Fibroblast of upper back skin (primary cell): Measurements from ENCODE around the gene ATP4B.
"Not testable (repeated sequence)": the region's sequence is repeated elsewhere in the genome, so short reads cannot be mapped to it uniquely, and the experiment has no call there.

ENCODE experiments used
- DNase-seq: peaks from one replicate; pipeline ENCODE4 v3.0.0-alpha.2; 2013

ATP4B gene

DNA sequence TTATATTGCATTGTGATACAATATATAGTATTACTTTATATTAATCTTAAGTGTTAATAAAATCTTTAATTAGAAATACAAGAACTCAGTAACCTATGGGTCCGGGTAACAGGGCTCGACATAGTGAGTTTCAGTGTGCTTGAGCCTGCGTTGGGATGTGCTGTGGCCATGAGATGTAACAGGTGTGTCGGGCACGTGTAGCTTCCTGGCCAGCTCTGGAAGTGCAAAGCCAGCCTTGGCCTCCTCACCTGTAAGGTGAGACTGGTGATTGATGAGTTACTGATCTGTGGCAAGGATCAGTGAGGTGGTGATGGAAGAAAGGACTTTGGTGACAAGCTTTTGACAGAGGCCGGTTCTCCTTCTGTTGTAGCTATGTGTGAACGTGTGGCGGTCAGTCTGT is 19.2 kb downstream of the ATP4B start:
- DNase-seq, result no peak

DNA sequence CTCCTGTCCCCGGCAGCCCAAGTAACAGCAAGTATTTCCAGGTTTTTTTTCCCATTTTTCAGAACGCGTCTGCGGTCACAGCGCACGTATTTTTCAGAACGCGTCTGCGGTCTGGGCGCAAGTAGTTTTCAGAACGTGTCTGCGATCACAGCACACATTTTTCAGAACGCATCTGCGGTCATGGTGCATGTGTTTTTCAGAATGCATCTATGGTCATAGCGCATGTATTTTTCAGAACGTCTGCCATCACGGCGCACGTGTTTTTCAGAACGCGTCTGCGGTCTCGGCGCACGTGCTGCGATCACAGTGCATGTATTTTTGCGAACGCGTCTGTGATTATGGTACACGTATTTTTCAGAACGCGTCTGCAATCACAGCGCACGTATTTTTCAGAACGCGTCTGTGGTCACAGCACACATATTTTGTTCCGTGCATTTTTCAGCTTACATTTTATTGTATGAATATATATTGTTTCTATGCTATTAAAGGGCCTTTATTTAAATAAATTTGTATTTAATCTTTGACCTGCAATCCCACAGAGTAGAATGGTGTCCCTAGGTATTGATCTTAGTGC is 19.7 kb downstream of the ATP4B start:
- DNase-seq, result no peak

DNA sequence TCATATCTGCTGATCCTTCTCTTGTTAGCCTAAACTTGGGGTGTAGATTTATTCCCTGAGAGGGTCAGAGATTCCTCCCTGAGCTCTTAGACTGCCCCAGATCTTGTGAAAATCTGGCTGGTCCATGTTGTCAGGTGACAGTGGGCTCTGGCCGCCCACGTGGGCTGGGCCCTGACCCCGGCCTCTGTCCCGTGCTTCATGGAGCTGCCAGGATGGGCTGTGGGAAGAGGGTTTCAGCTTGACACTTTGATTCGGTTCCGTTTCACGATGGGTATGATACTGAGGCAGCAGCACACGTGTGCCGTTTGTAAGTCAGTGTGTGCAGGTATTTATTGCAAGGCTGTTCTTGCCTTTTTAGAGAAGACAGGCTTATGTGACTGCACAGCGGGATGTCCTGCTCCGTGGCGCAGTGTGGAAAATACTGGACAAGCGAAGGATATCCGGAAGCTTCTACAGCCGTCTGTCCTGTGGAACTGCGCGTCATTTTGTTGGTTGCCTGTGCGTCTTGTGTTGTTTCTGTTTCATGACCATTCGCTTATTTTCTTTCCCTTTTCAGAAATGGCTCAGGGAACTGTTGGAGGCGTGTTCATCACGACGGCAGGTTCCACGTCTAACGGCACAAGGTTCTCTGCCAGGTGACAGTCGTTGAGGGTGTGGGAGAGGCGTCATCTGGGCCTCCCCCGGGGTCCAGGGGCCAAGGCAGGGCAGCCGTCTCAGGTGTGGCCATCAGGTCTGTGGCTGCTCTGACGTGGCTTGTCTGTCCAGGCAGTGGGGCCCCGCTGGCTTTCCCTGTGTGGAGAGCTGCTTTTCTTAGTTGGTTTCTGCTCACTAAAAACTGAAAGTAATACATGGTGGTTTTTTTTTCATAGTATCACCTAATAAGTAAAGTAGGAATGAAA is 20.5 kb downstream of the ATP4B start:
- DNase-seq, result no peak

DNA sequence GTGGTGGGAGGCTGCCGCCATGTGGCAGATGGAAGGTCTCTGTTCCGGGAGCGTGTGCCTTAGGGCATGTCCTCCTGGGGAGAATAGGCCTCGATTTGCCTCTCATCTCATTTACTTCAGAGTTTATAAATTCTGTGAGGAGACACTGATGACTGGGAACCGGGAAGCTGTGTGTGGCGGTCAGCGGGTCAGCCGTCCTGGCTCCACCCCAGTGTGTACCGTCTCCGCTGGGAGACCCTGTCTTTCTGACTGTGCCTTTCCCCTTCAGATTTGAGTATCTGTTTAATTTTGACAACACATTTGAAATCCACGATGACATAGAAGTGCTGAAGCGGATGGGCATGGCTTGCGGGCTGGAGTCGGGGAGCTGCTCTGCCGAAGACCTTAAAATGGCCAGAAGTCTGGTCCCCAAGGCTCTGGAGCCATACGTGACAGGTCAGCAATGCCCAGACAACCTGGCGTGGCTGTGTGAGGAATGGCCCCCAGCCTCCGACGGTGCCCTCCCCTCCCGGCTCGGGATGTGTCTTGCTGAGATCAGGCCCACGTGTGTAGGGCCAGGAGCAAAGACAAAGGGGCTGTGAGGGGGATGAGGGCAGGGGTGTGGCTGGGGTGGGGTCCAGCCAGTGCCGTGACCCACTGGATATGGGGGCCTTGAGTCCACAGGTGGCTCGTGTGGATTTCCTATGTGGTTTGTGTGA is 21.6 kb downstream of the ATP4B start:
- DNase-seq, result no peak

DNA sequence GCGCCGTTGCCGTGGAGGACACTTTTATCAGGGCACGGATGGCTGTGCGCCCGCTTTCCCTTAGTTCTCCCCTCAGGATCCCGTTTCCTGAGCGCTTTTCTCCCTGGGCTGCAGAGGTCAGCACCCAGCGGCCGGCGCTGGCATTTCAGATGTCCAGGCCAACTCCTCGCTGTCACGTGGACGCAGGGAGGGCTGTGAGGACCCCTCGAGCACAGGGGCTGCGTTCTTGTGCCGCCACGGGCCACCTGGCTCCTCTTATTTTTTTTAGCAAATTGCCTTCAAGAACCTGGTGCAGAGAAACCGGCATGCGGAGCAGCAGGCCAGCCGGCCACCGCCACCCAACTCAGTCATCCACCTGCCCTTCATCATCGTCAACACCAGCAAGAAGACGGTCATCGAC is 22.3 kb downstream of the ATP4B start:
- DNase-seq, result no peak

DNA sequence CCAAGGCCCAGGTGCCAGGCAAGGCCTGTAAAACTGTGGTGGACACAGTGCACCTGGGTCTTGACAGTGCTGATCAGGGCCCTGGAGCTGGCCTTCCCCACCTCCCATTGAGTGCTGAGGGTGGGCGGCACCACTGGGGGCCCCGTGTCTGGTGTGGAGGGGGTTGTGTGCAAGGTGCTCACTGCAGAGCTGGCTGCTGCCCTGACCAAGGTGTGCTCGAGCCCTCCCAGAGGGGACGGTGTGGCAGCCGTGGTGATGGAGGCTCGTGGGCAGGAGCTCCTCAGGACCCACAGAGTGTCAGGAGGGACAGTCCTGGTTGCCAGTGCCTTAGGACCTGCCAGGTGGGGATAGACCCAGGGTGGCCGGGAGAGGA is 23.0 kb downstream of the ATP4B start:
- DNase-seq, result no peak

- no peak for DNase-seq
Observed at GRCh38 chr13:113634279-113635047, 23.5 kb downstream of the ATP4B start.

DNA sequence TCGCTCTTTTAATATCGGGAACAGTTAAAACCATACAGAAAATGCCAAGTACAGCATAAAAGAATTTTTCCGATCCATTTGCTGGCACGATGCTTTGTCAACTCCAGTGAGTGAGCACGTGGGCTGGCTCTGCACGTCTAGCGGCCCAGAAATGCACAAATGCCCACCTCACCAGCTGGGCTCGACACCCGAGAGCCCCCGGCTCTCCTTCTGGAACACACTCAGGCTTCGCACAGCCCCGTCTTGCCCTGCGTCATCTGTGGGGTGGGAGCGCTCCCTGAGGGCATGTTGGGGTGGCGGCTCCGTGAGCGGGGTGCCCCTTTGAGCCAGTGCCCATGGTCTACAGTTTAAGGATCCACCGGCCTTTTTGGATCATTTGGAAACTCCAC is 24.5 kb downstream of the ATP4B start:
- no peak for DNase-seq

- DNase-seq, result no peak
Observed at GRCh38 chr13:113632706-113633484, 25.1 kb downstream of the ATP4B start.

- no peak for DNase-seq
Observed at GRCh38 chr13:113631341-113632095, 26.5 kb downstream of the ATP4B start.

GRCh38 chr13:113630804-113631203 is 27.2 kb downstream of the ATP4B start:
- no peak for DNase-seq

DNA sequence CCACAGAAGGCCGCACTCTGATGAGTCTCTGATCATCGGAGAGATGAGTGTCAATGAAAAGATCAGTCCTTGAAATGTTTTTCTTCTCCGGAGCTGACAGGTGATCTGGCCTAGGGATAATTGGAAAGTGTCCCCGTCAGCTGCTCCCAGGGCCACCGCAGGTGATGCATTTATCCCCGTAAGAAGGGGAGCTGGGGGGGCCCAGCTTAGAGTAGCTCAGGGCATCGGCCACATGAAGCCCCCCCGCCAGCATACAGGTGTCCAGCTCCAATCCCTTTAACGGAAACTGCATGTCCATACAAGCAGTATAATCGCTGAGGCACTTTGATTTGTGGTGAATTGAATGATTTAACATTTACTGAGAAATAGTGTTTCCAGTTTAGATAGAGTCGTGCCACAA is 27.7 kb downstream of the ATP4B start:
- no peak for DNase-seq

- DNase-seq, result no peak
Observed at GRCh38 chr13:113629866-113630265, 28.1 kb downstream of the ATP4B start.

- DNase-seq, result no peak
Observed at GRCh38 chr13:113628291-113629270, 29.4 kb downstream of the ATP4B start.

GRCh38 chr13:113627136-113627535 is 30.9 kb downstream of the ATP4B start:
- DNase-seq, result no peak

DNA sequence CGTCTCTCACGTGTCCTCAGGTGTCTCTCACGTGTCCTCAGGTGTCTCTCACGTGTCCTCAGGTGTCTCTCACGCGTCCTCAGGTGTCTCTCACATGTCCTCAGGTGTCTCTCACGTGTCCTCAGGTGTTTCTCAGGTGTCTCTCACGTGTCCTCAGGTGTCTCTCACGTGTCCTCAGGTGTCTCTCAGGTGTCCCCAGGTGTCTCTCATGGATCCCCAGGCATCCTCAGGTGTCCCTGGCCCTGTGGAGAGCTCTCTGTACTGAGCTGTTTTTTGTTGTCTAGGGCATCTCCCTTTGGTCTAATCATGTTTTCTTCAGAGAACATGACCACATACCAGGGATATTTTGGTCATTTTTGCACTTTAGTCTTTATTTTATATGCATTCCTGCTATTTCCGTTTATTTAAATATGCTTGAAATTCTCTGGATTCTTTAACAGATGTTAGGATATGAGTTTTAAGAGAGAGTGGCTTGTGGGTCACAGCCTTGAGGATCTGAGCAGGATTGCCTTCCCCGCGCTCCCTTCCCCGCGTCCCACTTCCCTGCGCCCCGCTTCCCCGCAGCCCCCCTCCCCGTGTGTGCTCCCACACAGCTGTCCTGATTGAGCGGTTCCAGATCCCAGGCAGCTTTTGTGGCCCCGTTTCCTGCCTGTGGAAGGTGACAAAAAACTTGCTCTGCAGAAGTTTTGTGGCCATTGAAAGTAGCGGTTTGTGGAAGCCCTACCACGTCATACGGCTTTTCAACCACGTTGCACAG is 31.9 kb downstream of the ATP4B start:
- DNase-seq, result peak; percentile 65

DNA sequence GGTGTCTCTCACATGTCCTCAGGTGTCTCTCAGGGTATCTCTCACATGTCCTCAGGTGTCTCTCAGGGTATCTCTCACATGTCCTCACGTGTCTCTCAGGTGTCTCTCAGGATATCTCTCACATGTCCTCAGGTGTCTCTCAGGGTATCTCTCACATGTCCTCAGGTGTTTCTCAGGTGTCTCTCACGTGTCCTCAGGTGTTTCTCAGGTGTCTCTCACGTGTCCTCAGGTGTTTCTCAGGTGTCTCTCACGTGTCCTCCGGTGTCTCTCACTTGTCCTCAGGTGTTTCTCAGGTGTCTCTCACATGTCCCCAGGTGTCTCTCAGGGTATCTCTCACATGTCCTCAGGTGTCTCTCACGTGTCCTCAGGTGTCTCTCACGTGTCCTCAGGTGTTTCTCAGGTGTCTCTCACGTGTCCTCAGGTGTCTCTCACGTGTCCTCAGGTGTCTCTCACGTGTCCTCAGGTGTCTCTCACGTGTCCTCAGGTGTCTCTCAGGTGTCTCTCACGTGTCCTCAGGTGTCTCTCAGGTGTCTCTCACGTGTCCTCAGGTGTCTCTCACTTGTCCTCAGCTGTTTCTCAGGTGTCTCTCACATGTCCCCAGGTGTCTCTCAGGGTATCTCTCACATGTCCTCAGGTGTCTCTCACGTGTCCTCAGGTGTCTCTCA is 33.2 kb downstream of the ATP4B start:
- DNase-seq, result not testable (repeated sequence)

DNA sequence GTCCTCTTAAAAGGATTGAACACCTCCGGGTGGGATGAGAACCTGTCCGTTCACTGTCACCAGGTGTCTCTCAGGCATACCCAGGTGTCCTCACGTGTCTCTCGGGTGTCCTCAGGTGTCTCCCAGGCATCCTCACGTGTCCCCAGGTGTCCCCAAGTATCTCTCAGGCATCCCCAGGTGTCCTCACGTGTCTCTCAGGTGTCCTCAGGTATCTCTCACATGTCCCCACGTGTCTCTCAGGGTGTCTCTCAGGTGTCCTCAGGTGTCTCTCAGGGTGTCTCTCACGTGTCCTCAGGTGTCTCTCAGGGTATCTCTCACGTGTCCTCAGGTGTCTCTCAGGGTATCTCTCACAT is 33.8 kb downstream of the ATP4B start:
- DNase-seq, result no peak
